NCI-H146 treated with DMSO at 0.1 percent for 48 hours (cell line): ENCODE measurements around the gene SLC25A22.

Experiments used
- DNase-seq: peaks from one replicate; lab custom pipeline; 2025; ENCODE audit not compliant: unreplicated experiment; lab: John Stamatoyannopoulos, UW

The SLC25A22 gene

DNA sequence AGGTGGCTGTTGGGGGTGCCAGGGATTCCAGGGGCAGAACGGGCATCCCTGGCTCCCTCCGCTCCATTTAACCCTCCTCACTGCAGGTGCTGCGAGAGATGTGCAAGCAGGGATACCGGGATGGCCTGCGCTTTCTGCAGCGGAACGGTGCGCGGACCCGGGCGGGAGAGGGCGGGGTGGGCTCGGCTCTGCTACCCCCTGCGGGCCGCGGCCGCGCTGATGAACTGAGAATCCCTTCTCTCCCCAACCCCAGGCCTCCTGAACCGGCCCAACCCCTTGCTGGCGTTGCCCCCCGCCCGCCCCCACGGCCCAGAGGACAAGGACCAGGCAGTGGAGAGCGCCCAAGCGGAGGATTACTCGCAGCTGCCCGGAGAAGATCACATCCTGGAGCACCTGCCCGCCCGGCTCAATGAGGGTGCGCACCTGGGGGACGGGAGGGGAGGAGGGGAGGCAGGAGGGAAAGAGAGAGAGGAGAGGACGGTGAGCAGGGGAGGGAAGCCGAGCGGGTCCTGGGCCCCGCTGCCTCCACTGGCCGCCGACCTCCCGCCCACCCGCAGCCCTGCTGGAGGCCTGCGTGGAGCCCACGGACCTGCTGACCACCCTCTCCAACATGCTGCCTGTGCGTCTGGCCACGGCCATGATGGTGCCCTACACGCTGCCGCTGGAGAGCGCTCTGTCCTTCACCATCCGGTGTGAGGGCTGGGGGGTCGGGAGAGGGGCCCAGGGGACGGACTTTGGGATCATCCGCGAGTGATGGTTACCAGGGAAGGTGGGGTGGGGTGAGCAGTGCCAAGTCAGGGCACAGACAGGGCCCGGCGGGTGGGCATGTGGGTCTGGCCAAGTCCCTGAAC lies 25.6 kb upstream of the SLC25A22 start:
- DNase-seq = no peak

DNA sequence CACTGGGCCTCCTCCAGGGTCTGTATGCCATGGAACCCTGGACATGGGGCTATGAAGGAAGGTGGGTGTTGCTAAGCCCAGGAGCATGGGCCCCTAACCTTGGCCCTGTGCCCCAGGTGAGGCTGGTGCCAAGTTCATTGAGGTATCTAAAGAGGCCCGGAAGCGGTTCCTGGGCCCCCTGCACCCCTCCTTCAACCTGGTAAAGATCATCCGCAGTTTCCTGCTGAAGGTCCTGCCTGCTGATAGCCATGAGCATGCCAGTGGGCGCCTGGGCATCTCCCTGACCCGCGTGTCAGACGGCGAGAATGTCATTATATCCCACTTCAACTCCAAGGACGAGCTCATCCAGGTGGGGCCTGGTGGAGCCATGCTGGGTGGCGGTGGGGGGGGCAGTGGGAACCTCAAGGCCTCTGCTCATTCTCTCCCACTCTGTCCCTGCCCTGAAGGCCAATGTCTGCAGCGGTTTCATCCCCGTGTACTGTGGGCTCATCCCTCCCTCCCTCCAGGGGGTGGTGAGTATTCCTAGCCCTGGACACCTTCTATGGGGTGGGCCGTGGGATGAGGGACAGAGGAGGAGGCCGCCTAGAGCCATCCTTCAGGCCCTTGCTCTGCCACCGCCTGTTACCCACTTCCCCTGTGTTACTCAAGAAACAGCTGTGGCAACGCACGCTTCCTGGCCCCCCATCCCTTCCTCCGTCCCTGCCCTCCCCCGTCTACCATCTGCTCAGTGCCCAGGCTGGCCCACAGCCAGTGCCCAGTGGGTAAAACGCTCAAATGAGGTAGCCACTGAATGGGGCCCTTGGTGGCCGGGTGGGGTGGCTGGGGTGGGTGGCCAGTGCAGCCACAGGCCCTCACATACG lies 23.7 kb upstream of the SLC25A22 start:
- no peak for DNase-seq

DNA sequence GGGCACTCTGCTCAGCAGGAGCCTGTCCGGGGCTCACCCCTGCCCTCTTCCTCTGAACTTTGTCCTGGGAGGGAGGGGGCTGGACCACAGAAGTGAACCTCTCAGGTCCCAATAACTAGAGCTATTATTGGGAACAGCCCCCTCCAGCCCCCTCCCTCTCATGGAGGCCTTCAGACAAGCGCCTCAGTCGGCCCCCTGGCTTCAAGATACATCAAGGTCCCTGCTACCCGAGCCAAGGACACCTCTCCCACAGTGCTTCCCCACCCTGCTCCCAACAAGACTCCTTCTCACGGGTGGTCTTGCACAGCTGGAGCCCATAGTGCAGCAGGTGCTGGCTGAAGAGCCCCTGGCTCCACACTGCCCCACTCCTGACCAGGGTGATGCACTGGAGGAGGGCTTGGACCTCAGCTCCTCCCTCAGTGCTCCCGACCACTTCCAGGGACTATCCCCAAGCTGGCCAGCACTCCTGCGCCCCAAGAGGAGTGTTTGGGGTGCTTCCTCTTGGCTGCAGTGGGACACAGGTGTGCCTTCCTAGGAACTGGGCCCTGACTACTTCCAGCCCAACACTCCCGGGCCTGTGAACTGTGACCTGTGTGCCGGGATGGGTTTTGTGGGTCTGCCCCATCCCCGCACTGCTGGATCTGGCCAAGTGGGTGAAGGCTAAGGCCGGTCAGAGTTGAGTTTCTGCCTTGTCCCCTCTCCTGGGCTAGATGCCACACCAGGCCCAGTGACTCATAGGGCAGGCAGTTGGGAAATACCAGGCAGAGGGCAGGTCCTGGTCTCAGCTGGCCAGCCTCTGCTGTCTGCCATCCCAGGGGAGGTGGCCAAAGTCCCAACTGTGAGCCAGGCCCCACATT lies 22.8 kb upstream of the SLC25A22 start:
- no peak for DNase-seq

GRCh38 chr11:819943-820649 lies 22.0 kb upstream of the SLC25A22 start:
- DNase-seq = peak; percentile 67

- DNase-seq = peak; percentile 75
These were observed 21.2 kb upstream of the SLC25A22 start for GRCh38 chr11:819129-819931.

GRCh38 chr11:818396-819128 lies 20.5 kb upstream of the SLC25A22 start, which contains the start of gene PNPLA2:
Gene PNPLA2 (plus strand): TSS chr11:818914. CDS start chr11:819719, 805 bp downstream.
- DNase-seq = no peak

- no peak for DNase-seq
These were observed 18.3 kb upstream of the SLC25A22 start for GRCh38 chr11:816433-816779.

DNA sequence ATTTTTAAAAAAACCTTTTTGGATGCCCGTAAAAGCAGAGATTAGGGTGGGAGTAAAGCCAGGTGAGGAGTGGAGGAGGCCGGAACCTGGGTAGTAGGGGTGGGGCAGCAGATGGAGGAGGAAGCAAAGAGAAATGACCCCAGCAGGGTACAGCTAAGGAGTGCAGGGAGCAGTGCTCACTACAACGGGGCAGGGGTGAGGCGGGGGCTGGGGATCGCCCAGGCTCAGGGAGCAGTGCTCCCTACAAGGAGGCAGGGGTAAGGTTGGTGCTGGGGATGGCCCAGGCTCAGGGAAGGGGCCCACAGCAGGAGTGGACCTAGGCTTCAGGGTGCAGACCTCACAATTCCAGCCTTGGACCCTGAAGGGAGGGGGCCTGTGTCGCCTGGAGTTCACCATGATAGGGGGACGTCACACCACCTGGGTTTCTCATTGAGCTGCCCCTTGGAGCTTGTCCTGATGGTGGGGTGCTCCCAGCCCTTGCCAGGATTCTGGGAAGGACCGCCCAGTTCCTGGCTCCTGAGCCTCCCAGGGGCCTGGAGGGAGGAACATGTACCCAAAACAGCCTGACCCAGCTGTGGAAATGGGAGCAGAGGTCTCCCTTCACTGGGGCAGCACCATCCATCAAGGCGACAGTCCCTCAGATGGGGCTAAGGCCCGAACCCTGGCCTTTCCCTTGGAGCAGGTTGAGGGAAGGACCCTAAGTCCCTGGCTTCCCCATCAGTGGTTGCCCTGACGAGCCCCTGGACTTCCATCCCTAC lies 17.8 kb upstream of the SLC25A22 start:
- no peak for DNase-seq

DNA sequence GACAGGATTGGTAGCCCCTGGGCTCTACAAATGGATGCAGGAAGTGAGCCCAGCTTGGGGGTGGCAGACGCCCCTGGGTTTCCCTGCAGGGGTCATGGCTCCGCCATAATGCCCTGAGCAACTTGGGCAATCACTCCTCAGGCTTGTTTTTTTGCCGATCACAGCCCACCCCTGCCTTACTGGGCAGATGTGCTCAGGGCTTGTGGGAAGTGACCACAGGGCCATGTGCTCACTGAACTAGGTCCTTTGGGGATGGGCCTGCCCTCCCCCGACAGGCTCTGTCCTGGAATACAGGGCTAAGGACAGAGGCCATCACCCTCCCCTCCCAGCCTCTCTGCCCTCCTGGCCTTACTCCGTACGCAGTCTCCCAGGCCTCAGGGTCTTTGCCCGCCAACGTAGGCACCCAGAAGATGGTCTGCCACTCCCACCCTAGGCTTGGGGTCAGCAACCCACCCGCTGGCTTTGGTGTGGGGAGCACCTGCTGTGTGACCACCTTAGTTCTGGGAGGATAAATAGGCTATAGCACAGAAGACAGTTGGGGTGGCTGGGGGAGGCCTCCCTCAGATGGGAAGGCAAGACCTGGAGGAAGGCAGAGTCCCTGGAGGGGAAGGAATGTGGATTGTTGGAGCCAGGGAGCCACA lies 15.5 kb upstream of the SLC25A22 start:
- no peak for DNase-seq

DNA sequence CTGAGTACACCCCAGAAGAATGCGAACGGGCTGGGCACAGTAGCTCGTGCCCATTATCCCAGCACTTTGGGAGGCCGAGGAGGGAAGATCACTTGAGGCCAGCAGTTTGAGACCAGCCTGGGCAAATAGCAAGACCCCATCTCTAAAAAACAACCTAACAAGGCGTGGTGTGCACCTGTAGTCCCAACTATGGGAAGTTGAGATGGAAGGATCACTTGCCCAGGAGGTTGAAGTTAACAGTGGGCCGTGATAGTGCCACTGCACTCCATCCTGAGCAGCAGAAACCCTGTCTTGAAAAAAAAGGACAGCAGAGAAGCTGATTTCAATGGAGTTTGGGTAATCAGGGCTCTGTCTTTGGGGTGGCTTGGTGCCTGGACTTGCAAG lies 15.0 kb upstream of the SLC25A22 start:
- no peak for DNase-seq

DNA sequence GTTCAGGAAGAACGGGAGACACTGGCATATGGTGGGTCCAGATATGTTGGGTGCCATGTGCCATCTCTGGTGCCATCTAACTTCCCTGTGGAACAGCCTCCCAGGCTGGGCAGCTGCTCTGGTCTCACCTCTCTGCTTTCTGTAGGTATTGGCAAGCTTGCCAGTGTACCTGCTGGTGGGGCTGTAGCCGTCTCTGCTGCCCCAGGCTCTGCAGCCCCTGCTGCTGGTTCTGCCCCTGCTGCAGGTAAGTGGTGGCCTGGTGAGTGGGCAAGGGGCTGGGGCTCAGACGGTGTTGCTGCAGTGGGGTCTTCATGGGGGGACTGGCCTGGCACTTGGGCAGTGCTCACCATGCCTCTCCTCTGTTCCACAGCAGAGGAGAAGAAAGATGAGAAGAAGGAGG lies 14.3 kb upstream of the SLC25A22 start:
- DNase-seq = no peak

DNA sequence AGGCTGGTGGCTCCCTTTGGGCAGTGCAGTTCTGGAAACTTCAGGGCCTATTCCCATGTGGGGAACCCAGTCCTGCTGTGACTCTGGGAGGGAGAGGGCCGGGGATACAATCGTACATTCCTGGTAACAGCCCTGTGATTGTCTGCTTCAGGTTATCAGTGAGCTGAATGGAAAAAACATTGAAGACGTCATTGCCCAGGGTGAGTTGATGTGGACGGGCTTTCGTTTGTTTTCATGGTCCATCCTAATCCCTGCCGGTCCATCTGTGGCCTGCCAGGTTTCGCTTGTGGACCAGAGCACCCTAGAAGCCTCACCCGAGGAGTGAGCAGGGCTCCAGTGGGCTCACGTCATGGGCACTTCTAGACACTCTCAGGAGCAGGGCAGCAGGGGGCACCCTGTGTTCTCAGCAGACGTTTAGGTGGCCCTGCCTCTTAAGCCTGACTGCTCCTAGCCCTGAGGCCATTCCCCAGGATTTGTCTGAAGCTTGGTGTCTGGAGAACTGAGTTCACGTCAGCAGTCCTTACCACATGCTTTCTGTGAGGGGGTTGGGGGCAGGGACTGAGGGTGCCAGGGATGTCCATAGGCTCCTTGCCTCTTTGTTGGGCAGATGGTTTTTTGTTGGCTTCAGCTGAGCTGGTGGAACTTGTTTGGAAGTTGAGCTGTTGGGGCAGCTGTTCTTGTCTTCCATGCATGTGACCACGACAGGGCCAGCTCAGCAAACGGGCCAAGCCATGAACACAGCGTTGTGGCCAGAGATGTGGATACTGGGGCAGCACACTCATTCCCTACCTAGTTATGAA lies 13.6 kb upstream of the SLC25A22 start:
- no peak for DNase-seq

DNA sequence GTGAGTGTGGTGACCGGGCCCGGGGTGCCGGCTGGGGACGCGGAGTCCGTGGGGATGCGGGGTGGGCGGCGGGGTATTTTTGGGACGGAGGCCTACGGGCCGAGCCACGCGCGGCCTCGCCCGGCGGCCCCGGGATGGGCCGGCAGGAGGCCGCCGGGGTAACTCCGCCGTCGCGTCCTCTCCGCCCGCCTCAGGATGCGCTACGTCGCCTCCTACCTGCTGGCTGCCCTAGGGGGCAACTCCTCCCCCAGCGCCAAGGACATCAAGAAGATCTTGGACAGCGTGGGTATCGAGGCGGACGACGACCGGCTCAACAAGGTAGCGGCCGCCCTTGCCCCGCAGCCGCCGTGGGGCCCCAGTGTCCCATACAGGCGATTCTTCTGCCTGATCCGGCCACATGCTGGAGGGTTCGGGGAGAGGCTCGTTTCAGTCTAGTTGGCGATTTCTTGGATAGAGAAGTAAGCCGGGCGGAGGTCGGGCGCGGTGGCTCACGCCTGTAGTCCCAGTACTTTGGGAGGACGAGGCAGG lies 12.0 kb upstream of the SLC25A22 start:
- no peak for DNase-seq

DNA sequence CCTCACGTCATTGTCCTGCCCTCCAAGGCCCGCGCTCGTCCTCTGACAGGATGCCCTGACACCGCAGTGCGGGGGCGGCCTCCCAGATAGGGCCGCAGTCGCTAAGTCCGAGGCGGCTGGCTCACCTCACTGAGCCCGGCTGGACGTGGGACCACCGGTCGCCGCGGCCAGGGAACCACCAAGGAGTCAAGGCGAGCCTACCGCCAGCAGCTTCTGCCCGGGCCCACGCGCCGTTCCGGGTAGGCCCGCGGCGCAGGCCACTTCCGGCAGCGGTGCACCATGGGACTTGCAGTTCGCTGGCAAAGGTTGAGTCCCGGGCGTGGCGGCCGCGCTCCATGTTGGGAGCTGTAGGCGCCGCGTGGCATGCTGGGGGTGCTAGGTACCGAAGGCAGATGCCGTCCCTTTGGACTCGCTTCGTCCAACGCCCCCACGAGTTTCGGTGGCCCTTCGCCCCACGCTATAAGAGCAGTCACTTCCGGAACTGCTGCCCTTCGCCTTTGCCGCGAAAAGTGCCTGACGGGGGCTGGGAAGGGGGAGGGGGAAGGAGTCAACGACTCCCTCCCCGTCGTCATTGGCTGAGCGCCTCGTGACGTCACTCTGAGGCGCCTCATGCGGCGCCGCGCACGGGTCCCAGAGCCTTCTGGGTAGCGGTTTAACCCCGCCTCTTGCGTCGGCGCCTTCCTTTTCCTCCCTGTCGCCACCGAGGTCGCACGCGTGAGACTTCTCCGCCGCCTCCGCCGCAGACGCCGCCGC lies 11.4 kb upstream of the SLC25A22 start, which contains the start of gene RPLP2:
Gene RPLP2 (plus strand): TSS at position 681 of the 753 bp plus-strand sequence. CDS start 268 bp downstream, outside the sequence.
- peak; percentile 94 for DNase-seq

GRCh38 chr11:808427-809286 lies 10.6 kb upstream of the SLC25A22 start:
- no peak for DNase-seq
